ENCODE measurements around the gene MECR. TPM values are rescaled to one million over a fixed set of nuclear protein-coding genes. Genes with fewer than 3 reads are reported as not detected.

Gene MECR
- total RNA-seq, 1 experiment from 2014 or later: 42.9 TPM

DNA sequence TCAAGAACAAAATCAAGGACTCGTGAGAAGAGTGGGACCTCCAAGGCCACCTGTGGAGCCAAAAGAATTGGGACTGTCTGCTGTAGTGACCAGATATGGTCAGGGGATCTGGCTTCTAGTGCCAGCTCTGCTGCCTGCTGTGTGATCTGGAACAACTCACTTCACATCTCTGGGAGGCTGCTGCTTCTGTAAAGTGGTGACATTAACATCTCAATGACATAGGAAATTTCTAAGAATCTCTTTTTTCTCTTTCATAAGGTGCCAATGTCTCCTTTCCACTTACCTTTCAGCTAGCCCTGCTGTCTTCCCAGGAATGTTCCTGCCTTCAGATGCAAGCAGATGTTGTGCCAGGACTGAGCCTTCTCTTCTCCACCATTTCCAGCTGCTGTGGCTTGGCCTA is 44.0 kb downstream of the MECR start:
- Histone ChIP-seq H3K4me1 (ENCODE audit: control insufficient read depth in 1 of 2, insufficient read depth in 2 of 2, low read length in 2 of 2) (peaks cover 8 to 17% of the 10 kb centered on the region in 2 experiments; a peak in 3 of 4 replicates), H3K9ac (ENCODE audit: low read length) (no peak overlapping the region), H3K79me2 (ENCODE audit: insufficient read depth, low read length) (no peaks in the 10 kb centered on the region; the same call in 1 of the 2 replicates), H4K20me1 (ENCODE audit: insufficient read depth) (no peaks in the 10 kb centered on the region), H3K27ac (ENCODE audit: low read depth, low read length) (no peak overlapping the region), H3K4me2 (ENCODE audit: low read length) (no peak overlapping the region), H3K4me3 (replicated peaks in 1 of 2; ENCODE audit: low read depth in 1 of 2, low read length in 2 of 2) (no peak overlapping the region), H3K9me3 (ENCODE audit: control insufficient read depth in 1 of 2, insufficient read depth in 1 of 2, low read depth in 1 of 2, low read length in 2 of 2) (no peaks in the 10 kb centered on the region), H3K9me2 (ENCODE audit: insufficient read depth) (no peaks in the 10 kb centered on the region), H2AFZ (ENCODE audit: low read depth, low read length, poor library complexity, severe bottlenecking) (no peak overlapping the region), H3K27me3 (ENCODE audit: insufficient read depth, low read length) (no peaks in the 10 kb centered on the region), H3K36me3 (ENCODE audit: control insufficient read depth in 1 of 2, insufficient read depth in 2 of 2, low read length in 2 of 2) (no peaks in the 10 kb centered on the region)
- intact Hi-C loops (cut with micrococcal nuclease): no loop called here
- no TSS peak for BruUV-seq (replicated peaks)
- CTCF ChIA-PET: no interaction called here
- no peak for TF ChIP-seq ZNF274 (IDR thresholded peaks at IDR 0.05; ENCODE audit: low read depth, low read length)
- ATAC-seq (no peak), DNase-seq (ENCODE audit: low read depth, low spot score) (no peak)
- RAD21 ChIA-PET (ENCODE audit: low non-redundant PET in 1 of 2, low total read pairs in 2 of 2, uncharacterized antibody in 2 of 2, unreplicated experiment in 2 of 2): no interaction called here
- POLR2A ChIA-PET: interaction anchor here (0.6 kb wide), 2 partner anchors 9 to 536 kb away, joined by 4 to 5 read pairs; no protein-coding TSS in a partner anchor

- Histone ChIP-seq H3K36me3 (ENCODE audit: control insufficient read depth in 1 of 2, insufficient read depth in 2 of 2, low read length in 2 of 2) (no peaks in the 10 kb centered on the region), H3K9me2 (ENCODE audit: insufficient read depth) (no peaks in the 10 kb centered on the region), H3K9me3 (ENCODE audit: control insufficient read depth in 1 of 2, insufficient read depth in 1 of 2, low read depth in 1 of 2, low read length in 2 of 2) (no peaks in the 10 kb centered on the region), H2AFZ (ENCODE audit: low read depth, low read length, poor library complexity, severe bottlenecking) (no peak overlapping the region), H3K27ac (ENCODE audit: low read depth, low read length) (no peak overlapping the region), H3K4me3 (replicated peaks in 1 of 2; ENCODE audit: low read depth in 1 of 2, low read length in 2 of 2) (no peak overlapping the region), H3K79me2 (ENCODE audit: insufficient read depth, low read length) (peaks cover 4% of the 10 kb centered on the region), H3K27me3 (ENCODE audit: insufficient read depth, low read length) (no peaks in the 10 kb centered on the region), H3K4me2 (ENCODE audit: low read length) (no peak overlapping the region), H3K4me1 (ENCODE audit: control insufficient read depth in 1 of 2, insufficient read depth in 2 of 2, low read length in 2 of 2) (peaks cover 8 to 12% of the 10 kb centered on the region in 2 experiments; a peak in 3 of 4 replicates), H3K9ac (ENCODE audit: low read length) (no peak overlapping the region), H4K20me1 (ENCODE audit: insufficient read depth) (no peaks in the 10 kb centered on the region)
- BruUV-seq (replicated peaks): no TSS peak
- POLR2A ChIA-PET: interaction anchor here (0.6 kb wide), 1 partner anchor 8 kb away, joined by 4 read pairs; no protein-coding TSS in a partner anchor
- RAD21 ChIA-PET (ENCODE audit: low non-redundant PET in 1 of 2, low total read pairs in 2 of 2, uncharacterized antibody in 2 of 2, unreplicated experiment in 2 of 2): no interaction called here
- CTCF ChIA-PET: no interaction called here
- intact Hi-C loops (cut with micrococcal nuclease): no loop called here
- ATAC-seq (no peak), DNase-seq (ENCODE audit: low read depth, low spot score) (no peak)
- TF ChIP-seq ZNF274 (IDR thresholded peaks at IDR 0.05; ENCODE audit: low read depth, low read length): no peak
- TF ChIP-seq, protein P1, sequence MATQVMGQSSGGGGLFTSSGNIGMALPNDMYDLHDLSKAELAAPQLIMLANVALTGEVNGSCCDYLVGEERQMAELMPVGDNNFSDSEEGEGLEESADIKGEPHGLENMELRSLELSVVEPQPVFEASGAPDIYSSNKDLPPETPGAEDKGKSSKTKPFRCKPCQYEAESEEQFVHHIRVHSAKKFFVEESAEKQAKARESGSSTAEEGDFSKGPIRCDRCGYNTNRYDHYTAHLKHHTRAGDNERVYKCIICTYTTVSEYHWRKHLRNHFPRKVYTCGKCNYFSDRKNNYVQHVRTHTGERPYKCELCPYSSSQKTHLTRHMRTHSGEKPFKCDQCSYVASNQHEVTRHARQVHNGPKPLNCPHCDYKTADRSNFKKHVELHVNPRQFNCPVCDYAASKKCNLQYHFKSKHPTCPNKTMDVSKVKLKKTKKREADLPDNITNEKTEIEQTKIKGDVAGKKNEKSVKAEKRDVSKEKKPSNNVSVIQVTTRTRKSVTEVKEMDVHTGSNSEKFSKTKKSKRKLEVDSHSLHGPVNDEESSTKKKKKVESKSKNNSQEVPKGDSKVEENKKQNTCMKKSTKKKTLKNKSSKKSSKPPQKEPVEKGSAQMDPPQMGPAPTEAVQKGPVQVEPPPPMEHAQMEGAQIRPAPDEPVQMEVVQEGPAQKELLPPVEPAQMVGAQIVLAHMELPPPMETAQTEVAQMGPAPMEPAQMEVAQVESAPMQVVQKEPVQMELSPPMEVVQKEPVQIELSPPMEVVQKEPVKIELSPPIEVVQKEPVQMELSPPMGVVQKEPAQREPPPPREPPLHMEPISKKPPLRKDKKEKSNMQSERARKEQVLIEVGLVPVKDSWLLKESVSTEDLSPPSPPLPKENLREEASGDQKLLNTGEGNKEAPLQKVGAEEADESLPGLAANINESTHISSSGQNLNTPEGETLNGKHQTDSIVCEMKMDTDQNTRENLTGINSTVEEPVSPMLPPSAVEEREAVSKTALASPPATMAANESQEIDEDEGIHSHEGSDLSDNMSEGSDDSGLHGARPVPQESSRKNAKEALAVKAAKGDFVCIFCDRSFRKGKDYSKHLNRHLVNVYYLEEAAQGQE (IDR thresholded peaks at IDR 0.05; ENCODE audit: low read depth): no peak
- no peak for TF ChIP-seq POLR2AphosphoS5 (IDR thresholded peaks at IDR 0.05; ENCODE audit: low read depth, low read length)
- no peak for TF ChIP-seq EZH2 (IDR thresholded peaks at IDR 0.05)
- no peak for TF ChIP-seq CEBPB (IDR thresholded peaks at IDR 0.05; ENCODE audit: low read depth)
- TF ChIP-seq YY1 (IDR thresholded peaks at IDR 0.05; ENCODE audit: extremely low read depth, insufficient replicate concordance, low read depth, low read length): no peak
- no peak for TF ChIP-seq EZH2phosphoT487 (IDR thresholded peaks at IDR 0.05; ENCODE audit: borderline replicate concordance)
- TF ChIP-seq TCF7L2 (IDR thresholded peaks at IDR 0.05; ENCODE audit: borderline replicate concordance, extremely low read depth, insufficient read depth, insufficient read length): no peak
- TF ChIP-seq, protein P2, sequence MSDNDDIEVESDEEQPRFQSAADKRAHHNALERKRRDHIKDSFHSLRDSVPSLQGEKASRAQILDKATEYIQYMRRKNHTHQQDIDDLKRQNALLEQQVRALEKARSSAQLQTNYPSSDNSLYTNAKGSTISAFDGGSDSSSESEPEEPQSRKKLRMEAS (IDR thresholded peaks at IDR 0.05): no peak
- no peak for TF ChIP-seq JUND (IDR thresholded peaks at IDR 0.05)
- no peak for TF ChIP-seq RAD21 (IDR thresholded peaks at IDR 0.05; ENCODE audit: low read depth)
- no peak for TF ChIP-seq CTCF (IDR thresholded peaks at IDR 0.05 in 2 of 3, conservative IDR thresholded peaks at IDR 0.05 in 1 of 3; ENCODE audit: borderline replicate concordance in 1 of 3, insufficient read depth in 1 of 3, low read depth in 2 of 3, low read length in 2 of 3)
- TF ChIP-seq SP1 (IDR thresholded peaks at IDR 0.05; ENCODE audit: low read depth): no peak
- no peak for TF ChIP-seq ZFX (IDR thresholded peaks at IDR 0.05)
- TF ChIP-seq ATF3 (IDR thresholded peaks at IDR 0.05): no peak
- no peak for TF ChIP-seq CBX3 (IDR thresholded peaks at IDR 0.05; ENCODE audit: low read depth)
Observed at GRCh38 chr1:29186252-29186651, 44.5 kb downstream of the MECR start.
